Measurements from ENCODE around the gene TRPV2. TPM values are rescaled to one million over a fixed set of nuclear protein-coding genes. Genes with fewer than 3 reads are reported as not detected.
"Not testable (repeated sequence)": the region's sequence is repeated elsewhere in the genome, so short reads cannot be mapped to it uniquely, and the experiment has no call there.

Gene TRPV2
- polyA plus RNA-seq, 1 donor from 2014 or later = 73.6 TPM

DNA sequence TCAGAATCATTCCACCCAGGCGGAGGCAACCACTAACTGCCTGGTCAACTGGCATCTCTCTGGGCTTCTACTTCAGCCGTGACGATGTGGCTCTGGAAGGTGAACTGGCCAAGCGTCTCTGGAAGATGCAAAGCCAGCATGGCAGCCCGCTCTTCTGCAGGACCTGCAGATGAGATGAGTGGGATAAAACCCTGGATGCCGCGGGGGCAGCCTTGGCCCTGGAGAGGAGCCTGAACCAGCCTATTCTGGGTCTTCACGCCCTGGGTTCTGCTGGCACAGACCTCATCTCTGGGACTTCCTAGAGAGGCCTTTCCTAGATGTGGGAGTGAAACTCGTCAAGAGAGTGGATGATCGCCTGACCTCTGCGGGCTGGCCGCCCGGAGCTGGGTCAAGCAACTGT is 23.9 kb upstream of the TRPV2 start:
- Mint-ChIP-seq H3K36me3 (no peaks in the 10 kb centered on the region), H3K4me3 (peak overlapping the region in 1 of 4 donors; percentile 24), H3K27me3 (no peaks in the 10 kb centered on the region), H3K9me3 (no peaks in the 10 kb centered on the region), H3K4me1 (peaks cover 5 to 6% (median 5%) of the 10 kb centered on the region in 3 donors), H3K27ac (peak overlapping the region in 1 of 3 donors; percentile 71)

DNA sequence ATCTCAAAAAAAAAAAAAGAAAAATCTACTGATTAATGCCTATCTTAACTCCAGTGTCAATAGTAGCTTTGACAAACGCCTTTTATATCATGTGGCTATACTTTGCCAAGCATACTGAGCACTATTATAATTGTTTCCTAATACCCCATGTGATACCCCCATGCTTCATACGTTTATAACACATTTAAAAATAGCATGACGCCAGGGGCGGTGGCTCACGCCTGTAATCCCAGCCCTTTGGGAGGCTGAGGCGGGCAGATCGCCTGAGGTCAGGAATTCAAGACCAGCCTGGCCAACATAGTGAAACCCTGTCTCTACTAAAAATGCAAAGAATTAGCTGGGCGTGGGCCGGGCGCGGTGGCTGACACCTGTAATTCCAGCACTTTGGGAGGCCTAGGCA is 22.9 kb upstream of the TRPV2 start:
- H3K36me3 Mint-ChIP-seq, H3K4me3 Mint-ChIP-seq, H3K27me3 Mint-ChIP-seq, H3K27ac Mint-ChIP-seq, H3K4me1 Mint-ChIP-seq, H3K9me3 Mint-ChIP-seq: not testable (repeated sequence)

DNA sequence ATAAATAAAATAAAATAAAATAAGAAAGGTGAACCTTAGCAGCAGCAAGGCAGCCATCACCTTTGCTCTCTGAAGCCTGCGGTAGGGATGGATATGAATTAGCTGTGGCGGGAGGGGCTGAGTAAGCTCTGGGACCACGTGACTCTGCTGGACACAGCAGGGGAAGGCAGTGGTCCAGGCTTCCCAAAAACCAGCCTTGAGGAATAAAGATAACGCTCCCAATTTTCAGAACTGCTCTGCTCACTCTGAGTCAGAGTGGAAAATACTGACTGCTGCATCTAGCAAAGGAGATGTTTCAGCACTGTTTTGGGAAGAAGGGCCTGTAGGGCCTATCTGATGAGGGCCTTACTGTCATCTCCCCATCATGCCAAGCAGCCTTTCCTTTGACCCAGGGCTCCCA is 19.5 kb upstream of the TRPV2 start:
- H3K27me3 Mint-ChIP-seq, H3K36me3 Mint-ChIP-seq, H3K4me3 Mint-ChIP-seq, H3K27ac Mint-ChIP-seq, H3K9me3 Mint-ChIP-seq: not testable (repeated sequence)
- peaks cover 8 to 13% (median 13%) of the 10 kb centered on the region in 3 donors for H3K4me1 Mint-ChIP-seq

DNA sequence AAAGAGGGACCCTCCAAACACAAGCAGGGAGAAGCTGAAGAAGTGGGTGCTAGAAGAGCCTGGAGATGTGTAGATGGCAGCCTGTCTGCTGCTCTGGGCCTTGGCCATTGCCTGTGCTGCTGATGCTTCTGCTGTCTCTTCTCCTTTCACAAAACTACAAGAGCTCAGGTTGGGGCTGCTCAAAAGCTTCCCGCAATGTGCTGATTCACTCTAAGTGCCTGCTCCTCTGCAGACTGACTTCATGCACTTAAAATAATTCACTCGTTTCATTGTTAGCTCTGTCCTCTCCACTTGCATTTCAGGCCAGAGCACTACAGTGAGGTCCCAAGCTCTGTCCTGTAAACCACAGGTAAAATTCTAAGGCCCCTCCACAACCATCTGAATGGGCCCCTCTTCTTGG is 18.7 kb upstream of the TRPV2 start:
- not testable (repeated sequence) for H3K9me3 Mint-ChIP-seq, H3K27me3 Mint-ChIP-seq, H3K36me3 Mint-ChIP-seq, H3K4me3 Mint-ChIP-seq
- H3K4me1 Mint-ChIP-seq = peaks cover 8 to 13% (median 13%) of the 10 kb centered on the region in 3 donors
- H3K27ac Mint-ChIP-seq = peak overlapping the region in 1 of 3 donors; percentile 29

DNA sequence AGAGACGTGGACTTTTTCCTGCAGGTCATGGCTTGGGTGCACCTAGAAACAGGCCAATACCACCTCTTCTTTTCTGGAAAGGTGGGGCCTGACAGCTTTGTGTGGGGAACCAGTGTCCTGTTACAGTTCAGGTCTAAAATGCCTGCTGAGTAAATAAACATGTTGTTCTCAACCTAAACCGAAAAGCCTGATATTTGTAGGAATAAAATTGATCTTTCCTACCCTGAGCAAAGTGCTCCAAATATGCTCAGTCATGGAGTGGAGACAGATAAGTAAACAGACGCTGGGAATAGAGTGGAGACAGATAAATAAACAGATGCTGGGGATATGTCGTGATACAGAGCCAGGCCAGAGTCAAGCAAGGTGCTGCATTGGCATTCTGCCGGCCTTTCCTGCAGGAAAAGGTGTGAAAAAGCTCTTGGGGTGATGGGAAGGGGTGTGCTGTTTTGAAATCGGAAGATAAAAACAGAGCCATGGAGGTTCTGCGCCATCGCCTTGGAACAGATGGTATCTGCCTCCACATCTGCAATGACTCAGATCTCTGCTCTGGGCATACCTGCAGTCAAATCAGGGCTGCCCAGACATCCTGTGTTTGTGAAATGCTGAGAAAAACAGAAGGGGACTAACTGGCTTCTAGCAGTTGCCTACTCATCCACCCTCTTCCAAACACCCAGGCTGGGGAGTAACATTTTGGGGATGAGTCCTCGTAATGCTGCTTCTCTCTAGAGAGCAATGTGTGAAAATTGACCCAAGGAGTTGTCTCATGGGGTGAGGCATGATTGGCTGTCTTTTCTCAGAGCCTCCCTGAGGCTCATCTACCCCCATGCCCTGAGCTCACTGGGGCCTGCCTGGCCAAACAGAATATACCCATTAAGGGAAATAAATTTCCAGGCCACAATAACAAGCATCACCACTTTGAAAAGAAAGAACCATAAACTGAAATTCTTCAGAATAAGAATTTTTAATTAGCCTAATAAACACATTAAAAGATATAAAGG is 16.8 kb upstream of the TRPV2 start:
- Mint-ChIP-seq H3K27me3 (no peaks in the 10 kb centered on the region), H3K36me3 (peaks cover 2% of the 10 kb centered on the region), H3K9me3 (no peaks in the 10 kb centered on the region), H3K27ac (peak overlapping the region in 2 of 3 donors; percentile 0 to 20), H3K4me1 (peaks cover 8 to 13% (median 13%) of the 10 kb centered on the region in 3 donors), H3K4me3 (peak overlapping the region in 3 of 4 donors; percentile 38 to 80 (median 49))

DNA sequence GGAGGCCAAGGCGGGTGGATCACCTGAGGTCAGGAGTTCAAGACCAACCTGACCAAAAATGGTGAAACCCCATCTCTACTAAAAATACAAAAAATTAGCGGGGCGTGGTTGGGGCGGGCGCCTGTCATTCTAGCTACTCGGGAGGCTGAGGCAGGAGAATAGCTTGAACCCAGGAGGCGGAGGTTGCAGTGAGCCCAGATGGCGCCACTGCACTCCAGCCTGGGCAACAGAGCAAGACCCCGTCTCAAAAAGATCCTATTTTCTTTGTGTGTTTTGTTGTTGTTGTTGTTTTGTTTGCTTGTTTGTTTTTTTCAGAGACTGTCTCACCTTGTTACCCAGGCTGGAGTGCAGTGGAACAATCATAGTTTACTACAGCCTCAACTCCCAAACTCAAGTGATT is 11.5 kb upstream of the TRPV2 start:
- not testable (repeated sequence) for H3K27ac Mint-ChIP-seq, H3K9me3 Mint-ChIP-seq, H3K36me3 Mint-ChIP-seq, H3K4me3 Mint-ChIP-seq
- H3K27me3 Mint-ChIP-seq = peaks cover 14% of the 10 kb centered on the region
- peaks cover 7 to 13% (median 9%) of the 10 kb centered on the region in 3 donors for H3K4me1 Mint-ChIP-seq

DNA sequence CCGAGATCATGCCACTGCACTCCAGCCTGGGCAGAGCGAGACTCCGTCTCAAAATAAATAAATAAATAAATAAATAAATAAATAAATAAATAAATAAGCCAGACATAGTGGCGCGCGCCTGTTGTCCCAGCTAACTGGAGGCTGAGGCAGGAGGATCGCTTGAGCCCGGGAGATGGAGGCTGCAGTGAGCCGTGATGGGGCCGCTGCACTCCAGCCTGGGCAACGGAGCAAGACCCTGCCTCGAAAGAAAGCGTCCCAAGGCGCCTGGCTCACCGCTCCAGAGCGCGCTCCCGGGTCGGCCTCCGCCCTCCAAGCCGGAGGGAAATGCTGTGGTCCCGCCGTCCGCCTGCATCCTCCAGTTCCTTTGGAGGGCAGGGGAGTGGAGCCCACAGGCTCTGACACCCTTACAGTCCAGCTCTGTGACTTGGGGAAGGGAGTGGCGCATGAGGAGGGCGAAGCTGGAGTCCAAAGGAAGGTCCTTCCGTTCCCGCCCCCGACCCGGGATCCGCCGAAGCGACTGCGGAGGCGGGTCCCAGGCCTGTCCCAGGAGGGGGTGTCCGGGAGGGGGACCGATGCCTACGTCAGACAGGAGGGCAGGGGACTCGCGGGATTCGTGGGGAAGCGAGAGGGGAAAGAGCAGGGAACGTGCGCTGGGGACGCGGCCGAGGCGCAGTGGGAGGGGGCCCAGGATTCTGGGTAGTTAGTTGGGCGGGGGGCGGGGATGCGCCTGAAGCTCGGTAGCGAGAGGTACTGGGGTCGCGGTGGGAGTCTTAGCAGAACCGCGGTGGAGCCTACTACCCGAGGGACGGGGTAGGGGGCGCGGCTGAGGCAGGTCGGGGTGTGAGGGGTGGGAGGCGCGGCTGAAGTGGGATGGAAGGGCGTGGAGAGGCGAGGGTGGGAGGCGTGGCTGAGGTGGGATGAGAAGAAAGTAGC is 8.4 kb upstream of the TRPV2 start:
- Mint-ChIP-seq H3K9me3 (no peaks in the 10 kb centered on the region), H3K4me1 (peaks cover 7 to 11% (median 8%) of the 10 kb centered on the region in 3 donors), H3K27me3 (peaks cover 14% of the 10 kb centered on the region), H3K27ac (no peak overlapping the region), H3K4me3 (peak overlapping the region in 3 of 4 donors; percentile 48 to 81 (median 65)), H3K36me3 (no peaks in the 10 kb centered on the region)

DNA sequence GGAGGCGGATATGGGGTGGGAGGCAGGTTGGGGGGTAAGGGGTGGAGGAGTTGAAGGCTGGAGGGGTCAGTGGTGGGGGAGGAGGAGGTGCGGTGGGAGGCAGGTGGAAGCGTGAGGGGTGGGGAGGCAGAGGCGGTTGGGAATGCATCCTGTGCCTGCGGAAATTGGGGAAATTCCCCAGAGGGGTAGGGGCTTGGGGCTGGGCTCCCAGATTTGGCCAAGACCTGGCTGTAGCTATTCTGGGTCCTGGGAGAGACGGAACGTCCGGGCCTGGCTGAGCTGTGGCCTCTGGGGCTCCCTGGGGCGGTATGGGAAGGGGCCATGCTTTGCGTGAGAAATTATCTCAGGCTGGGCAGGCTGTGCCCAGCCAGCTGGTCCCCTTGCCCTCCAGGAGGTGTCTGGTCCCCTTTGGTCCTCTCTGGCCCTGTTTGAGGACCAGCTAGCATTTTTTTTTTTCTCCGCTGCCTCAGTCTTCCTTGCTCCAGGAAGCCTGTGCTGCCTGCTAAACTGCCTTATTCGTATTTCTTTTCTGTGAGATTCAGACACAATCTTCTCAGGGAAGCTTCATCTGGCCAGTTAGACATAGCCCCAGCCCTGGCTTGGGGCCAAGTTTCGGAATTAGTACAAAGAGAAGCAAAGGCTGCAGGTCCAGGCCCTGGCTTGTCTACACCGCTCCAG is 7.3 kb upstream of the TRPV2 start:
- Mint-ChIP-seq H3K27me3 (peaks cover 14% of the 10 kb centered on the region), H3K4me3 (peak overlapping the region; percentile 48 to 77 (median 60)), H3K36me3 (no peaks in the 10 kb centered on the region), H3K4me1 (peaks cover 7 to 11% (median 8%) of the 10 kb centered on the region in 3 donors), H3K9me3 (no peaks in the 10 kb centered on the region), H3K27ac (peak overlapping the region in 2 of 3 donors; percentile 5 to 10)

DNA sequence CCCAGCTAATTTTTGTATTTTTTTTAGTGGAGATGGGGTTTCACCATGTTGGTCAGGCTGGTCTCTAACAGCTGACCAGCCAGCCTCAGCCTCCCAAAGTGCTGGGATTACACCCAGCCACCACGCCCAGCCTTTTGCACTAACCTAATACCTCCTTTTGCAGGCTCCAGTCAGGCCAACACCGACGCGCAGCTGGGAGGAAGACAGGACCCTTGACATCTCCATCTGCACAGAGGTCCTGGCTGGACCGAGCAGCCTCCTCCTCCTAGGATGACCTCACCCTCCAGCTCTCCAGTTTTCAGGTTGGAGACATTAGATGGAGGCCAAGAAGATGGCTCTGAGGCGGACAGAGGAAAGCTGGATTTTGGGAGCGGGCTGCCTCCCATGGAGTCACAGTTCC is 2.0 kb downstream of the TRPV2 start:
- Mint-ChIP-seq H3K4me1 (peaks cover 14 to 29% (median 24%) of the 10 kb centered on the region in 3 donors), H3K27me3 (no peaks in the 10 kb centered on the region), H3K36me3 (peaks cover 10% of the 10 kb centered on the region), H3K9me3 (no peaks in the 10 kb centered on the region), H3K4me3 (peak overlapping the region in 3 of 4 donors; percentile 39 to 100 (median 88)), H3K27ac (peak overlapping the region in 1 of 3 donors; percentile 39)

DNA sequence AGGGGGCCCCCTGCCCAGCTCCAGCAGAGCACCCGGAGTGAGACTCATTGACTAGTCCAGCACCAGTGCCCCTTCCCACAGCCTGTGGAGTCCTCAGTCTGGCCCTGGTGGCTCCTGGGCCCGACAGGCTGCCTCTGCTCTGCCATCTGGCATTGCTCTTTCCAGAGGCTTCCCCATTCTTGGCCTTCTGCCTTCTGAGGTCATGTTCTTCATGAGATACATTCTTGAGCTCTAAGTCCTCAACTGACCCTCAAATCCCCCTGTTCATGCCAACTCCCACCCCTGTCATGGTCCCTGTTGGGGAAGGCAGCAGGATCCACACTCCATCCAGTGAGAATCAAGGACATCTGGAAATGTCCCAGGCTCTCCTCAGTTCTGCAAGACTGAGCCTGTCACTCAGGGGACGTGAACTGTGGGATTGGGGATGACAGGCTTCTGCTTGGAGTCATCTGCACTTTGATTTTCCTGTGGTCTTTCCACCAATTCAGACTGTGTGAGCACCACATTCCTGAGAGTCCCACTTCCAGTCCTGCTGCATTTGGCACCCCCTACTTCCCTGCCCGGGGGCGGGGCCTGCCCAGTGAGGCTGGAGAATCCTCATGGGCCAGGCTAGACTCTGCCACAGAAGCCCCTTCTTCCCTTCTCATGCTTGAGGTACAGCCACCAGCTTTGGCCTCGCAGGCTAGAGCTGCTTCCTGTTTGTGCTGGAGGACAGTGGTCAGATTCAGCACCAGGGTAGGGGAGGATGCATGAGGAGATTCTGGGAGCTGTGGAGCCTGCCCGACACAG is 2.7 kb downstream of the TRPV2 start:
- no peaks in the 10 kb centered on the region for H3K27me3 Mint-ChIP-seq
- H3K27ac Mint-ChIP-seq = peak overlapping the region; percentile 31 to 66 (median 39)
- peaks cover 10% of the 10 kb centered on the region for H3K36me3 Mint-ChIP-seq
- peaks cover 14 to 29% (median 24%) of the 10 kb centered on the region in 3 donors for H3K4me1 Mint-ChIP-seq
- no peaks in the 10 kb centered on the region for H3K9me3 Mint-ChIP-seq
- H3K4me3 Mint-ChIP-seq = peak overlapping the region; percentile 12 to 76 (median 56)

DNA sequence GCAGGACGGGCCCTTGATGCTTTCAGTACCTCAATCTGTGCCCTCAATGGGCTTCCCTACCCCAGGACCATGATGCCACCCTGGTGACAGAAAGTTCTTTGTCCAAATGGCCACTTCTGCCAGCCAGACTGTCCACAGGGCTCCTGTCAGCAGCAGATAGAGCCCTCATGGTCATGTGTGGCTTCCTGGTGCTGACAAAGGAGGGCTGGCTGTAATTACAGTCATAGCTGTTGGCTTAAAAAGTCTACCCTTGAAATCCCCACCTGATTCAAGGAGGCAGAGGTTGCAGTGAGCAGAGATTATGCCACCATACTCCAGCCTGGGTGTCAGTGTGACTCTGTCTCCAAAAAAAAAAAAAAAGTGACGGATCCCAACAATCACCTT is 3.3 kb downstream of the TRPV2 start:
- peak overlapping the region in 2 of 4 donors; percentile 12 to 76 for H3K4me3 Mint-ChIP-seq
- H3K27me3 Mint-ChIP-seq = no peaks in the 10 kb centered on the region
- H3K27ac Mint-ChIP-seq = peak overlapping the region; percentile 66 to 90 (median 78)
- no peaks in the 10 kb centered on the region for H3K9me3 Mint-ChIP-seq
- peaks cover 14 to 29% (median 24%) of the 10 kb centered on the region in 3 donors for H3K4me1 Mint-ChIP-seq
- H3K36me3 Mint-ChIP-seq = peaks cover 10% of the 10 kb centered on the region

DNA sequence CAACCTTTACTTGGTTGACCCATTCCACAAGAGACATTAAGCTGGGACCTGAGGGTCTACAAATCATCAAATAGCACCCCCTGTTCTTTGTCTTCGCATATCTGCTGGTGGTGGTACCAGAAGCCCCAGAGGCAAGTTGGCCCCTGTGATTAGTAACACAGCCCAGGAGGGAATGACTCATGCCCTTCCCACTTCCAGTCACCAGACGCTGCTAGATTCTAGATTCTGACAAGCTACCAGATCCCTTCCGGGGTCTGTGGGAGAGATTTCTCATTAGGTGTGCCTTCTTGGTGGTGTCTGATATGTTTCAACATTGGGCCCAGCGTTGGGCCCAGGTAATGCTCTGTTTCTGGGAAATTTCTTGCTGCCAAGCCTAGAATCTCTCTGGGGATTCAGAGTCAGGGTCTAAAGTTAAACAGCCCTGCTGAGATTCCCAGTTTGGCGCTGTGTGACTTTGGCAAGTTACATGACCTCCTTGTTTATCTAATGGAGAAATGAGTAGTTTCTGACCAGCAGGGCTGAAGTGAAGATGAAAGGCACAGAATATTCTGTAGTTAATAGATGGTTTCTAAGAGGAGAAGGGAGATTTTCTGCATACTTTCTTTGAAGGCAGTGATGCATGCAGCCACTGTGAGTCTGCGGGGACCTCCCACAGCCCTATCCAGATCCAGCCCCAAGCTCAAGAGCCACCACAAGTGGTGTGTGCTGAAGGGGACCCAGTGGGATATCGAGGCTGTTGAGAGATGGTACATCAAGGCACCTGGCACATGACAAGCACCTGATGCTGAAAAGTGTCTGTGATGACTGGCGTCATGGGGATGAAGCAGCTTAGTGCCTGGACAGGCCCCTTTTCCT is 3.9 kb downstream of the TRPV2 start:
- Mint-ChIP-seq H3K27ac (peak overlapping the region; percentile 66 to 90 (median 78)), H3K27me3 (no peaks in the 10 kb centered on the region), H3K4me1 (peaks cover 14 to 26% (median 23%) of the 10 kb centered on the region in 3 donors), H3K9me3 (no peaks in the 10 kb centered on the region), H3K4me3 (peak overlapping the region in 3 of 4 donors; percentile 76 to 87 (median 84)), H3K36me3 (peaks cover 10% of the 10 kb centered on the region)

DNA sequence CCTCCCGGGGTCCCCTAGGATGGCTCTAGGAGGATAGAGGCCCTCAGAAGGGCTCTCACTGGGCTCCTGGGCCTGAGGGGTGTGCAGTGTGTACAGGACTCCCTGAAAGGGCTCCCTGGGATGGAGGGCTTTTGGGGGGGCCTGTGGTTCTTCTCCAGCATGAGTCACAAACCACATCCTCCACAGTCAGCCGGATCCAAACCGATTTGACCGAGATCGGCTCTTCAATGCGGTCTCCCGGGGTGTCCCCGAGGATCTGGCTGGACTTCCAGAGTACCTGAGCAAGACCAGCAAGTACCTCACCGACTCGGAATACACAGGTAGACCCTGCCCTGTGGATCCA is 4.5 kb downstream of the TRPV2 start:
- Mint-ChIP-seq H3K27ac (no peak overlapping the region), H3K9me3 (no peaks in the 10 kb centered on the region), H3K4me3 (peak overlapping the region in 1 of 4 donors; percentile 76), H3K36me3 (peaks cover 9% of the 10 kb centered on the region), H3K27me3 (no peaks in the 10 kb centered on the region), H3K4me1 (peaks cover 14 to 23% (median 20%) of the 10 kb centered on the region in 3 donors)

Data from IgD-negative memory B cell (primary cell).